GM12874 (cell line): ENCODE results near the gene CEP72.

ENCODE experiments used
- TF ChIP-seq, protein P1 (sequence below): IDR thresholded peaks from 2 replicates; pipeline ENCODE4 v1.5.1; 2011; ENCODE audit warnings: low read depth, mild to moderate bottlenecking, control low read depth, low read length, moderate library complexity; ENCODE audit not compliant: insufficient read depth

The CEP72 gene

DNA sequence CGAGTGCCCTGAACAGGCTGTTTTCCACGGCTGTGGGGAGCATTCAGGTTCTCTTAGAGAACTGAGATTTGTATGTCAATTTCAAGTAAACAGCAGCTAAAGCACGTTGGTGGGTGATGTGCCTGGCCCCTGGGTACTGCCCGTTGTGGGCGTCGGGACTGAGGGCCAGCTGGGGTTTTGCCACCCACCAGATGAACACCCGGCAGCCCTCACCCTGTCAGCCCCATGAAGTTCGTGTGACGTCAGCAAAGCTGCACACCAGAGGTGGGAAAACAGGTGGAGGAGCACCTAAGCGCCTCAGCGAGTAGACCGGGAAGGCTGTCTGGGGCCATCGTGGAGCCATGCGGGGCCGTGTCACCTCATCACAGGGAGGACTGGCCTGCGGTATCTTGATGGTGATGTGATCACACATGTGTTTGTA lies 9.2 kb downstream of the CEP72 start:
- TF ChIP-seq, protein P1, sequence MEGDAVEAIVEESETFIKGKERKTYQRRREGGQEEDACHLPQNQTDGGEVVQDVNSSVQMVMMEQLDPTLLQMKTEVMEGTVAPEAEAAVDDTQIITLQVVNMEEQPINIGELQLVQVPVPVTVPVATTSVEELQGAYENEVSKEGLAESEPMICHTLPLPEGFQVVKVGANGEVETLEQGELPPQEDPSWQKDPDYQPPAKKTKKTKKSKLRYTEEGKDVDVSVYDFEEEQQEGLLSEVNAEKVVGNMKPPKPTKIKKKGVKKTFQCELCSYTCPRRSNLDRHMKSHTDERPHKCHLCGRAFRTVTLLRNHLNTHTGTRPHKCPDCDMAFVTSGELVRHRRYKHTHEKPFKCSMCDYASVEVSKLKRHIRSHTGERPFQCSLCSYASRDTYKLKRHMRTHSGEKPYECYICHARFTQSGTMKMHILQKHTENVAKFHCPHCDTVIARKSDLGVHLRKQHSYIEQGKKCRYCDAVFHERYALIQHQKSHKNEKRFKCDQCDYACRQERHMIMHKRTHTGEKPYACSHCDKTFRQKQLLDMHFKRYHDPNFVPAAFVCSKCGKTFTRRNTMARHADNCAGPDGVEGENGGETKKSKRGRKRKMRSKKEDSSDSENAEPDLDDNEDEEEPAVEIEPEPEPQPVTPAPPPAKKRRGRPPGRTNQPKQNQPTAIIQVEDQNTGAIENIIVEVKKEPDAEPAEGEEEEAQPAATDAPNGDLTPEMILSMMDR, result no peak

DNA sequence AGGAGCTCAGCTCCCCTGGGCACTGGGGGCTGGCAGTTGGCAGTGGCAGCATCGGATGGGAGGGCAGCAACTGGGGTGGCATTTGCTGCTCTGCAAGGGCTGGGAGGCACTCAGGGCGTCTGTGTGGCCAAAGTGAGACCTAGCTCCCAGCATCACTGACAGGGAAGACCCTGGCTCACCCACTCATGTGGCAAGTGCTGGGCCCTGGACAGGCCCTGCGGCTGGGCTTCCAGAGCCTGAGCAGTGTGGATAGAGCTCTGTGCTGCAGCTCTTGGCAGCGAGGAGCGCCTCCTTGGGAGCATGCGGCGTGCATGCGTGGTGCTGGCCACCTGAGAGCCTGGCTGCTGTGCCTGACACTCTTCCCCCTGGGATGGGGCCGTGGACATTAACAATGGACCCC lies 10.2 kb downstream of the CEP72 start:
- TF ChIP-seq, protein P1, result no peak

DNA sequence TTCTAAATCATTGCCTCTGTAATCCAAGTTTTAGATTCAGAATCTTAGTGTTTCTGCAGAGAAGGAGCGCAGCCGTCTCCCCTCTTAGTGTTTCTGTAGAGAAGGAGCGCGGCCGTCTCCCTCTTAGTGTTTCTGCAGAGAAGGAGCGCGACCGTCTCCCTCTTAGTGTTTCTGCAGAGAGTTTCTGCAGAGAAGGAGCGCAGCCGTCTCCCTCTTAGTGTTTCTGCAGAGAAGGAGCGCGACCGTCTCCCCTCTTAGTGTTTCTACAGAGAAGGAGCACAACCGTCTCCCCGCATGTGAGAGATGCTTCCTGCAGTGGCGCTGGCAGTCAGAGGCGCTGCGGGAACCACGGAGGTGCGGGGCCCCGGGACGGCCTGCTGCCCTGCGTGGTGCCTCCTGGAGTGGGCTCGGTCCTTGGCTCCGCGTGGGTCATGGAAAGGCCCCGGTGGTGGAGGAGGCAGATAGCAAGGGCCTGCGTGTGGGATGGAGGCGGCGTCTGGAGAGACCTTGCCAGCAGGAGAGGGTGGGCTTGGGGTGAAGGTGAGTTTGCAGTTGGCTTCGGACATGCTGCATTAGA lies 10.9 kb downstream of the CEP72 start:
- TF ChIP-seq, protein P1, result no peak

DNA sequence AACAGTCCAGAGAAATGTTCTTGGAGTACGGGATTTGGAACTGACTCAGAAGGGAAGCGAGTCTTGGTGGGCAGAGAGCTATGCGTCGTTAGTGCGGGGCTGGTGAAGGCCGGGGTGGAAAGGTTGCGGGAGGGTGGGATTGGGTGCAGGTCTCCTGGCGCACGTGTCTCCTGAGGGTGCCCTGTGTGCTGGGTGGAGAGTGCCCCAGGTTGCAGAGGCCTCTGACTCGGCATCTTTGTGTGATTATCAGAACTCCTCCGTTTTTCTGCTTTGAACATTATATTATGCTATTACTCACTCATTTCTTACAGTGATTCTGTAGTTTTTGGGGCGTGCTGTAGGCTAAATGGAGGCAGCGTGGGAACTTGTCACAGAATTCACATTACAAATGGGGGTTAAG lies 11.4 kb downstream of the CEP72 start:
- TF ChIP-seq, protein P1, result no peak

DNA sequence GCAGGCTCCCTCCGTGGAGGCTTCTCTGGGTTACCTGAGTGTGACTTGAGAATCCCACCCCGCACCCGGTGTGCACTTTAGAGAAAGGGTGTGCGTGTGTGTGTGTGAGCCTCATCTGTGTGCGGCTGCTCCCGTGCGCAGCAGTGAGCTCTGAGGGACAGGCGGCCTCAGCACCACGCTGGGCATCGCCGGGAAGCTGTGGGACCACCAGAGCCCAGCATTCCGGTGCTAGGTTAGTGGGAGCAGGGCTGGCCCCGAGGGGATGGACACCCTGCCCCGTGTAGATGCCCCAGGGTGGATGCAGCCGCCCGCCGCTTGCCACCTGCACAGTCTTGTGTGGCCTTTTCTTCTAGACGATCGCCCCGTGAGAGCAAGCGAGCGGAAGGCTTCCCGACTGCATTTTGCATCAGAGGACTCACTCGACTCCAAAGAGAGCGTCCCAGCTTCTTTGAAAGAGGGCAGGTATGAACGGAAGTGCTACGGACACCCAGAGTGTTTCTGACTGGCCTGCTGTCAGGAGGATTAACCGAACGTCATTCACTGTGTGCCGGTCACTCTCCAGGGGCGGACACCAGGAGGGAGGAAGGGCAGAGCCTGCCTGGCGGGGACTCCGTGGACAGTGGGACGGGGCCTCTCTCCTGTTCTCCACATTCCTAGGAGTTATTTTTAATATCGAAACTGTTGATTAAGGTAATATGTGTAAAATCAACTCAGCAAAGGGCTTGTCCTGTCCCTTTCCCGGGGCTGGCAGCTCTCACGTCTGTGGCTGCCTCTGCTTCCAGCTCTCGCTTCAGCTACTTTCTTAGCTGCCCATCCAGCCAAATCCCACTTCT lies 12.2 kb downstream of the CEP72 start:
- TF ChIP-seq, protein P1, result no peak

DNA sequence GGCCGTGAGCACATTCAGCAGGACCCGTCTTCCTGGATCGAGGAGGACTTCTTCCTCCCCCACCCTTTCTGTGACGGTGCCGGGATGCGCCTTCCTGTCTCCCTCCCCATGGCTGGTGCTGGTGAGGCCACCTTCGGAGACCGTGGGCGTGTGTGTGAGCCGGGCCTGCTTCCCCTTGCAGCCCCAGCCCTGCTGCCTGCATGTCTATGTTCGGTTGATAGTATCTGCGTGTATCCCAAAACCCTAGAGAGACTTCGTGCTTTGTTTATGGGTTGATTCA lies 12.8 kb downstream of the CEP72 start:
- TF ChIP-seq, protein P1, result no peak

DNA sequence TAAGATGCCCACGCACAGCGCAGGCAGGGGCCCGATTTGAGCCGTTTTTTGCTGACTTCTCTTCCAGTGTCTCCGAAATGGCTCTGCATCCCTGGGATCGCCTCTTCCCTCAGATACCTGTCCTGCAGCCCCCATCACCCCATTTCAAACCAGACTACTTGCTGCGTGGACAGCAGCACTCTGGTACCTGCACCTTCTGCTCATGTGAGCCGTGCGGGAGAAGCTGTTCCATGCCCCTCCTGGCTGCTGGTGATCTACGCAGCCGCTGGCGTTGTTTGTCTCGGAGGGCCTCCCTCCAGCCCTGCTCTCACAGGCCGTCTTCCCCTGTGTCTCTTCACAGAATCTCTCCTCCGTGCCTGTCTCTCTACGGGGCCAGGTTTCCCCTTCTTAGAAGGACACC lies 13.4 kb downstream of the CEP72 start:
- TF ChIP-seq, protein P1, result no peak
